DND-41 (cell line): Measurements from ENCODE around the gene ASPG.

Experiments
- EZH2 ChIP-seq: IDR thresholded peaks from 3 replicates; pipeline ENCODE4 v1.6.1; 2012; ENCODE audit warnings: borderline replicate concordance, low read depth, mild to moderate bottlenecking, moderate library complexity, low read length, inconsistent platforms; ENCODE audit not compliant: severe bottlenecking
- TF ChIP-seq, protein P1 (sequence below): IDR thresholded peaks from 2 replicates; pipeline ENCODE4 v1.5.1; 2012; ENCODE audit warnings: borderline replicate concordance, low read length, moderate library complexity, mild to moderate bottlenecking; ENCODE audit not compliant: poor library complexity, severe bottlenecking; ENCODE audit errors: extremely low read depth

DNA sequence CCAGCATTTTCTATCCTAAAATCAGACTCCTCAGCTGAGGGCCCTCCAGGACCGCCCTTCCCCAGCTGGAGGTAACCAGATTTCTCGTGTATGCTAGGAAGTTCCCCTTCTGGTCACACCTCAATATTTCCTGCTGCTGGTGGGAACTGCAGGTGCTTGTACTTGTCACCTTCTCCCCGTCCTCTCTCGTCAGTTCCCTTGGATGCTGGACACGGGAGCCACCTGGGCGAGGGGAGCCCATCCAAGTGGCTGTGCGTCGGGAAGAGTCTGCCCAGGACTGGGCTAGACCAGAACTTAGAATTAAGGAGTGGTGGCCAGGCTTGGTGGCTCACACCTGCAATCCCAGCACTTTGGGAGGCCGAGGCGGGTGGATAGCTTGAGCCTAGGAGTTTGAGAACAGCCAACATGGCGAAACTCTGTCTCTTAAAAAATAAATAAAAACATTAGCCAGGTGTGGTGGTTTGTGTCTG, 29.7 kb downstream of the ASPG start:
- TF ChIP-seq, protein P1, sequence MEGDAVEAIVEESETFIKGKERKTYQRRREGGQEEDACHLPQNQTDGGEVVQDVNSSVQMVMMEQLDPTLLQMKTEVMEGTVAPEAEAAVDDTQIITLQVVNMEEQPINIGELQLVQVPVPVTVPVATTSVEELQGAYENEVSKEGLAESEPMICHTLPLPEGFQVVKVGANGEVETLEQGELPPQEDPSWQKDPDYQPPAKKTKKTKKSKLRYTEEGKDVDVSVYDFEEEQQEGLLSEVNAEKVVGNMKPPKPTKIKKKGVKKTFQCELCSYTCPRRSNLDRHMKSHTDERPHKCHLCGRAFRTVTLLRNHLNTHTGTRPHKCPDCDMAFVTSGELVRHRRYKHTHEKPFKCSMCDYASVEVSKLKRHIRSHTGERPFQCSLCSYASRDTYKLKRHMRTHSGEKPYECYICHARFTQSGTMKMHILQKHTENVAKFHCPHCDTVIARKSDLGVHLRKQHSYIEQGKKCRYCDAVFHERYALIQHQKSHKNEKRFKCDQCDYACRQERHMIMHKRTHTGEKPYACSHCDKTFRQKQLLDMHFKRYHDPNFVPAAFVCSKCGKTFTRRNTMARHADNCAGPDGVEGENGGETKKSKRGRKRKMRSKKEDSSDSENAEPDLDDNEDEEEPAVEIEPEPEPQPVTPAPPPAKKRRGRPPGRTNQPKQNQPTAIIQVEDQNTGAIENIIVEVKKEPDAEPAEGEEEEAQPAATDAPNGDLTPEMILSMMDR, result no peak
- no peak for TF ChIP-seq EZH2
